Measurements from ENCODE around the gene EBI3.

EBI3 gene

GRCh38 chr19:4196587-4197148 is 32.7 kb upstream of the EBI3 start:
- Mint-ChIP-seq H3K9me3 (peaks cover 9% of the 10 kb centered on the region), H3K4me1 (ENCODE audit: low read depth) (peaks cover 10% of the 10 kb centered on the region), H3K36me3 (ENCODE audit: low read depth) (peaks cover 7% of the 10 kb centered on the region), H3K27ac (no peak overlapping the region), H3K27me3 (peaks cover 41% of the 10 kb centered on the region), H3K4me3 (no peak overlapping the region)

GRCh38 chr19:4197228-4197624 is 32.1 kb upstream of the EBI3 start:
- peaks cover 7% of the 10 kb centered on the region for H3K36me3 Mint-ChIP-seq (ENCODE audit: low read depth)
- H3K4me1 Mint-ChIP-seq (ENCODE audit: low read depth): peaks cover 10% of the 10 kb centered on the region
- no peak overlapping the region for H3K27ac Mint-ChIP-seq
- H3K4me3 Mint-ChIP-seq: no peak overlapping the region
- peaks cover 9% of the 10 kb centered on the region for H3K9me3 Mint-ChIP-seq
- H3K27me3 Mint-ChIP-seq: peaks cover 41% of the 10 kb centered on the region

GRCh38 chr19:4197625-4198466 is 31.5 kb upstream of the EBI3 start:
- H3K4me1 Mint-ChIP-seq (ENCODE audit: low read depth): peaks cover 10% of the 10 kb centered on the region
- no peak overlapping the region for H3K4me3 Mint-ChIP-seq
- peaks cover 7% of the 10 kb centered on the region for H3K36me3 Mint-ChIP-seq (ENCODE audit: low read depth)
- no peak overlapping the region for H3K27ac Mint-ChIP-seq
- H3K9me3 Mint-ChIP-seq: peaks cover 9% of the 10 kb centered on the region
- peaks cover 41% of the 10 kb centered on the region for H3K27me3 Mint-ChIP-seq

- no peak overlapping the region for H3K27ac Mint-ChIP-seq
- peaks cover 9% of the 10 kb centered on the region for H3K9me3 Mint-ChIP-seq
- H3K4me3 Mint-ChIP-seq: no peak overlapping the region
- H3K27me3 Mint-ChIP-seq: peaks cover 37% of the 10 kb centered on the region
- H3K4me1 Mint-ChIP-seq (ENCODE audit: low read depth): peaks cover 10% of the 10 kb centered on the region
- H3K36me3 Mint-ChIP-seq (ENCODE audit: low read depth): peaks cover 7% of the 10 kb centered on the region
Observed at GRCh38 chr19:4198467-4199126, 30.7 kb upstream of the EBI3 start.

GRCh38 chr19:4199699-4200293 is 29.5 kb upstream of the EBI3 start:
- H3K4me3 Mint-ChIP-seq: no peak overlapping the region
- peaks cover 9% of the 10 kb centered on the region for H3K9me3 Mint-ChIP-seq
- H3K36me3 Mint-ChIP-seq (ENCODE audit: low read depth): peaks cover 7% of the 10 kb centered on the region
- peaks cover 30% of the 10 kb centered on the region for H3K27me3 Mint-ChIP-seq
- no peak overlapping the region for H3K27ac Mint-ChIP-seq
- H3K4me1 Mint-ChIP-seq (ENCODE audit: low read depth): peaks cover 10% of the 10 kb centered on the region

- peaks cover 24% of the 10 kb centered on the region for H3K27me3 Mint-ChIP-seq
- no peak overlapping the region for H3K4me3 Mint-ChIP-seq
- no peak overlapping the region for H3K27ac Mint-ChIP-seq
- peaks cover 10% of the 10 kb centered on the region for H3K4me1 Mint-ChIP-seq (ENCODE audit: low read depth)
- peaks cover 7% of the 10 kb centered on the region for H3K36me3 Mint-ChIP-seq (ENCODE audit: low read depth)
- peaks cover 9% of the 10 kb centered on the region for H3K9me3 Mint-ChIP-seq
Observed at GRCh38 chr19:4200940-4201542, 28.3 kb upstream of the EBI3 start.

GRCh38 chr19:4201798-4202197 is 27.5 kb upstream of the EBI3 start:
- Mint-ChIP-seq H3K36me3 (ENCODE audit: low read depth) (peaks cover 7% of the 10 kb centered on the region), H3K4me3 (no peak overlapping the region), H3K27me3 (peaks cover 20% of the 10 kb centered on the region), H3K9me3 (peaks cover 9% of the 10 kb centered on the region), H3K27ac (no peak overlapping the region), H3K4me1 (ENCODE audit: low read depth) (peaks cover 10% of the 10 kb centered on the region)

GRCh38 chr19:4206818-4207484 is 22.4 kb upstream of the EBI3 start:
- H3K36me3 Mint-ChIP-seq (ENCODE audit: low read depth): no peaks in the 10 kb centered on the region
- no peak overlapping the region for H3K4me3 Mint-ChIP-seq
- no peaks in the 10 kb centered on the region for H3K9me3 Mint-ChIP-seq
- H3K4me1 Mint-ChIP-seq (ENCODE audit: low read depth): no peaks in the 10 kb centered on the region
- H3K27ac Mint-ChIP-seq: no peak overlapping the region
- H3K27me3 Mint-ChIP-seq: no peaks in the 10 kb centered on the region

GRCh38 chr19:4208385-4209094 is 20.8 kb upstream of the EBI3 start:
- Mint-ChIP-seq H3K27me3 (no peaks in the 10 kb centered on the region), H3K4me3 (no peak overlapping the region), H3K27ac (no peak overlapping the region), H3K4me1 (ENCODE audit: low read depth) (no peaks in the 10 kb centered on the region), H3K36me3 (ENCODE audit: low read depth) (no peaks in the 10 kb centered on the region), H3K9me3 (no peaks in the 10 kb centered on the region)

- Mint-ChIP-seq H3K36me3 (ENCODE audit: low read depth) (no peaks in the 10 kb centered on the region), H3K27me3 (no peaks in the 10 kb centered on the region), H3K9me3 (no peaks in the 10 kb centered on the region), H3K4me3 (no peak overlapping the region), H3K27ac (no peak overlapping the region), H3K4me1 (ENCODE audit: low read depth) (peaks cover 8% of the 10 kb centered on the region)
Observed at GRCh38 chr19:4210166-4210731, 19.1 kb upstream of the EBI3 start.

GRCh38 chr19:4213116-4213515 is 16.2 kb upstream of the EBI3 start:
- Mint-ChIP-seq H3K4me3 (no peak overlapping the region), H3K27me3 (no peaks in the 10 kb centered on the region), H3K36me3 (ENCODE audit: low read depth) (no peaks in the 10 kb centered on the region), H3K27ac (no peak overlapping the region), H3K4me1 (ENCODE audit: low read depth) (peaks cover 8% of the 10 kb centered on the region), H3K9me3 (no peaks in the 10 kb centered on the region)

- no peaks in the 10 kb centered on the region for H3K27me3 Mint-ChIP-seq
- H3K27ac Mint-ChIP-seq: no peak overlapping the region
- H3K4me3 Mint-ChIP-seq: no peak overlapping the region
- H3K36me3 Mint-ChIP-seq (ENCODE audit: low read depth): no peaks in the 10 kb centered on the region
- H3K4me1 Mint-ChIP-seq (ENCODE audit: low read depth): peaks cover 8% of the 10 kb centered on the region
- H3K9me3 Mint-ChIP-seq: no peaks in the 10 kb centered on the region
Observed at GRCh38 chr19:4215807-4216206, 13.5 kb upstream of the EBI3 start.

GRCh38 chr19:4216846-4217245 is 12.5 kb upstream of the EBI3 start:
- Mint-ChIP-seq H3K27me3 (no peaks in the 10 kb centered on the region), H3K27ac (no peak overlapping the region), H3K9me3 (no peaks in the 10 kb centered on the region)

More at GRCh38 chr19:4216846-4217245, 12.5 kb upstream of the EBI3 start:
- H3K36me3 Mint-ChIP-seq (ENCODE audit: low read depth): no peaks in the 10 kb centered on the region
- no peak overlapping the region for H3K4me3 Mint-ChIP-seq
- H3K4me1 Mint-ChIP-seq (ENCODE audit: low read depth): peaks cover 8% of the 10 kb centered on the region
